H9 (cell line): ENCODE measurements around the gene KMT2C. TPM values are rescaled to one million over a fixed set of nuclear protein-coding genes. Genes with fewer than 3 reads are reported as not detected.

Source experiments
- DNase-seq: peaks from one replicate; pipeline ENCODE4 v3.0.0-alpha.2; 2017
- H2AFZ ChIP-seq: one replicate; pipeline ENCODE4 v1.6.1; 2013; ENCODE audit warnings: mild to moderate bottlenecking, low read length, control low read depth, moderate library complexity
- H2AK5ac ChIP-seq: 2 replicates; pipeline ENCODE4 v1.6.1; 2013; ENCODE audit warnings: low read length, control low read depth, mixed read lengths; ENCODE audit not compliant: insufficient read length
- H2BK120ac ChIP-seq: one replicate; pipeline ENCODE4 v1.6.1; 2013; ENCODE audit warnings: low read depth, mild to moderate bottlenecking, low read length, control low read depth, inconsistent platforms; ENCODE audit not compliant: poor library complexity, severe bottlenecking
- H2BK12ac ChIP-seq: 2 replicates; pipeline ENCODE4 v1.6.1; 2013; ENCODE audit warnings: low read length, control low read depth, mixed read lengths, low read depth; ENCODE audit not compliant: insufficient read length
- H2BK15ac ChIP-seq: 2 replicates; pipeline ENCODE4 v1.6.1; 2013; ENCODE audit warnings: low read depth, low read length, control low read depth
- H2BK20ac ChIP-seq: one replicate; pipeline ENCODE4 v1.6.1; 2013; ENCODE audit warnings: low read depth, mild to moderate bottlenecking, low read length, control low read depth, inconsistent platforms; ENCODE audit not compliant: poor library complexity, severe bottlenecking
- H2BK5ac ChIP-seq: 2 replicates; pipeline ENCODE4 v1.6.1; 2013; ENCODE audit warnings: low read length, control low read depth, mixed read lengths; ENCODE audit not compliant: insufficient read length
- H3K14ac ChIP-seq: 2 replicates; pipeline ENCODE4 v1.6.1; 2013; ENCODE audit warnings: low read length, control low read depth; ENCODE audit not compliant: insufficient read depth
- H3K18ac ChIP-seq: 2 replicates; pipeline ENCODE4 v1.6.1; 2013; ENCODE audit warnings: low read depth, mild to moderate bottlenecking, mixed read lengths, low read length, control low read depth; ENCODE audit not compliant: insufficient read length
- H3K23ac ChIP-seq: 2 replicates; pipeline ENCODE4 v1.6.1; 2013; ENCODE audit warnings: low read length, control low read depth, mixed read lengths, low read depth; ENCODE audit not compliant: insufficient read length
- H3K23me2 ChIP-seq: 2 replicates; pipeline ENCODE4 v1.6.1; 2013; ENCODE audit warnings: low read depth, mild to moderate bottlenecking, mixed read lengths, low read length, control low read depth; ENCODE audit not compliant: insufficient read length, poor library complexity, severe bottlenecking
- H3K27ac ChIP-seq: 2 replicates; pipeline ENCODE4 v1.5.1; 2013; ENCODE audit warnings: low read length, control low read depth, mixed read lengths, low read depth; ENCODE audit not compliant: insufficient read length
- H3K27me3 ChIP-seq: 2 replicates; pipeline ENCODE4 v1.6.1; 2013; ENCODE audit warnings: low read length, control low read depth, inconsistent platforms; ENCODE audit not compliant: insufficient read depth
- H3K4ac ChIP-seq: 2 replicates; pipeline ENCODE4 v1.6.1; 2013; ENCODE audit warnings: low read depth, mild to moderate bottlenecking, control low read depth, inconsistent platforms, low read length, moderate library complexity
- H3K4me1 ChIP-seq: 2 replicates; pipeline ENCODE4 v1.6.1; 2013; ENCODE audit warnings: low read length, control low read depth, inconsistent platforms; ENCODE audit not compliant: insufficient read depth
- H3K4me2 ChIP-seq: 2 replicates; pipeline ENCODE4 v1.6.1; 2013; ENCODE audit warnings: low read length, control low read depth, mixed read lengths; ENCODE audit not compliant: insufficient read length, insufficient read depth
- H3K56ac ChIP-seq: 2 replicates; pipeline ENCODE4 v1.6.1; 2013; ENCODE audit warnings: low read depth, mild to moderate bottlenecking, mixed read lengths, low read length, control low read depth; ENCODE audit not compliant: insufficient read length
- H3K79me1 ChIP-seq: 2 replicates; pipeline ENCODE4 v1.6.1; 2013; ENCODE audit warnings: low read depth, mild to moderate bottlenecking, moderate library complexity, low read length, control low read depth, inconsistent platforms; ENCODE audit not compliant: insufficient read depth, poor library complexity, severe bottlenecking
- H3K79me2 ChIP-seq: 2 replicates; pipeline ENCODE4 v1.6.1; 2013; ENCODE audit warnings: low read length, control low read depth, inconsistent platforms; ENCODE audit not compliant: insufficient read depth
- H3K9ac ChIP-seq: 2 replicates; pipeline ENCODE4 v1.6.1; 2013; ENCODE audit warnings: low read length, control low read depth, mixed read lengths; ENCODE audit not compliant: insufficient read length; ENCODE audit errors: extremely low read depth
- H3K9me3 ChIP-seq: one replicate; pipeline ENCODE4 v1.6.1; 2013; ENCODE audit warnings: low read depth, low read length, inconsistent platforms; ENCODE audit not compliant: control insufficient read depth
- H3T11ph ChIP-seq: one replicate; pipeline ENCODE4 v1.6.1; 2013; ENCODE audit warnings: mild to moderate bottlenecking, low read length, control low read depth, inconsistent platforms
- H4K20me1 ChIP-seq: one replicate; pipeline ENCODE4 v1.6.1; 2013; ENCODE audit not compliant: control insufficient read depth, insufficient read length, insufficient read depth
- H4K5ac ChIP-seq: 2 replicates; pipeline ENCODE4 v1.6.1; 2013; ENCODE audit warnings: low read depth, mild to moderate bottlenecking, mixed read lengths, low read length, control low read depth; ENCODE audit not compliant: insufficient read length
- H4K8ac ChIP-seq: replicated peaks from 2 replicates; pipeline ENCODE4 v1.6.1; 2013; ENCODE audit warnings: low read length, control low read depth, mixed read lengths, low read depth; ENCODE audit not compliant: insufficient read length
- H4K91ac ChIP-seq: 2 replicates; pipeline ENCODE4 v1.6.1; 2013; ENCODE audit warnings: low read depth, mild to moderate bottlenecking, moderate library complexity, mixed read lengths, low read length, control low read depth; ENCODE audit not compliant: insufficient read length
- H3K27ac Mint-ChIP-seq, 3 experiments: 2 replicates in 2 of 3; 3 replicates in 1 of 3; pipeline ENCODE4 v1.8.0; 2020 to 2021; ENCODE audit warnings: mixed read lengths in 3 of 3, mild to moderate bottlenecking in 1 of 3, moderate library complexity in 1 of 3
- H3K27me3 Mint-ChIP-seq: 2 replicates; pipeline ENCODE4 v1.8.0; 2021; ENCODE audit warnings: low read depth, mild to moderate bottlenecking, moderate library complexity, mixed read lengths
- H3K36me3 Mint-ChIP-seq, 3 experiments: 2 replicates in 2 of 3; 3 replicates in 1 of 3; pipeline ENCODE4 v1.8.0; 2020 to 2021; ENCODE audit warnings: low read depth in 3 of 3, mixed read lengths in 3 of 3; ENCODE audit not compliant: insufficient read depth in 1 of 3
- H3K4me1 Mint-ChIP-seq, 2 experiments: 2 replicates each; pipeline ENCODE4 v1.8.0; 2020; ENCODE audit warnings: mixed read lengths in 2 of 2
- H3K4me3 Mint-ChIP-seq, 2 experiments: 2 replicates in 1 of 2; 3 replicates in 1 of 2; pipeline ENCODE4 v1.8.0; 2020 to 2021; ENCODE audit warnings: mild to moderate bottlenecking in 2 of 2, mixed read lengths in 2 of 2, moderate library complexity in 1 of 2
- H3K9me3 Mint-ChIP-seq, 2 experiments: 2 replicates in 1 of 2; 3 replicates in 1 of 2; pipeline ENCODE4 v1.8.0; 2020; ENCODE audit warnings: mild to moderate bottlenecking in 2 of 2, mixed read lengths in 2 of 2, moderate library complexity in 1 of 2
- CTCF ChIP-seq: fragments of 200-600 bp; sonication (generic); conservative IDR thresholded peaks from 3 replicates; pipeline ENCODE4 v1.8.0; 2021; ENCODE audit warnings: antibody characterized with exemption, mild to moderate bottlenecking
- WGBS: extraction: QIAGEN DNeasy Blood & Tissue Kit; methylation state at CpG from one replicate; pipeline ENCODE4 v1.1.7; 2013; ENCODE audit warnings: missing lambda C conversion rate, low lambda C conversion rate, mixed read lengths; ENCODE audit not compliant: insufficient read length; ENCODE audit errors: extremely low coverage; 5-methylcytosine and 5-hydroxymethylcytosine counted together
- total RNA-seq: library from RNA; stranded (reverse); gene quantifications from 2 replicates; pipeline ENCODE4 v1.2.1, GENCODE V29; 2021

KMT2C gene
- total RNA-seq, 1 experiment from 2014 or later, result 32.2 TPM

- Histone ChIP-seq H3K27me3 (no peaks in the 10 kb centered on the region), H2BK15ac (no peak overlapping the region), H3K4me2 (no peak overlapping the region), H2BK12ac (no peak overlapping the region), H3K18ac (no peak overlapping the region), H3K9ac (no peak overlapping the region), H3K27ac (no peak overlapping the region), H3K23ac (no peak overlapping the region), H2BK120ac (no peak overlapping the region), H4K8ac (no peak overlapping the region), H3K9me3 (no peaks in the 10 kb centered on the region), H2BK5ac (no peak overlapping the region), H4K20me1 (no peaks in the 10 kb centered on the region), H3K14ac (no peak overlapping the region), H3T11ph (no peak overlapping the region), H3K23me2 (no peaks in the 10 kb centered on the region), H4K91ac (no peak overlapping the region), H3K4me1 (no peaks in the 10 kb centered on the region), H2AK5ac (no peak overlapping the region), H3K79me1 (no peaks in the 10 kb centered on the region), H4K5ac (no peak overlapping the region), H3K79me2 (no peaks in the 10 kb centered on the region), H3K4ac (no peak overlapping the region), H2AFZ (no peak overlapping the region), H3K56ac (no peak overlapping the region), H2BK20ac (no peak overlapping the region)
- Mint-ChIP-seq H3K4me1 (peaks cover 0 to 2% of the 10 kb centered on the region in 2 experiments; a peak in 1 of 4 replicates), H3K9me3 (no peaks in the 10 kb centered on the region), H3K36me3 (peaks cover 0 to 20% (median 13%) of the 10 kb centered on the region in 3 experiments; a peak in 4 of 7 replicates), H3K27me3 (no peaks in the 10 kb centered on the region), H3K4me3 (no peak overlapping the region), H3K27ac (peak overlapping the region in 2 of 3 experiments; percentile 37 to 47; a peak in 3 of 7 replicates)
- WGBS, result no CpG with 5 or more reads among the region's 4 CpGs
- TF ChIP-seq CTCF, result no peak
- DNase-seq, result no peak
These were observed 328.8 kb downstream of the KMT2C start for GRCh38 chr7:152106990-152107389.
